Right lobe of liver (tissue), 4 donors: ENCODE measurements around the gene HBD.

Experiments used
- POLR2A ChIP-seq: fragments of 450-650 bp; IDR thresholded peaks from one replicate; pipeline ENCODE4 v1.6.1; 2017; ENCODE audit warnings: antibody characterized with exemption, mild to moderate bottlenecking
- TF ChIP-seq, protein P1 (sequence below), 4 donors: fragments of 200-600 bp in 3 of 4; fragments of 450-650 bp in 1 of 4; IDR thresholded peaks; one replicate each; pipeline versions ENCODE4 v1.5.1 to v1.8.0; 2016 to 2022; ENCODE audit warnings: antibody characterized with exemption in 4 of 4, mild to moderate bottlenecking in 2 of 4
- donor health status: DM: no; HTN: no; CAD: no.
- donor health status: DM: no; HTN: no; CAD: no.
- donor health status: DM: no; HTN: yes; CAD: no.

DNA sequence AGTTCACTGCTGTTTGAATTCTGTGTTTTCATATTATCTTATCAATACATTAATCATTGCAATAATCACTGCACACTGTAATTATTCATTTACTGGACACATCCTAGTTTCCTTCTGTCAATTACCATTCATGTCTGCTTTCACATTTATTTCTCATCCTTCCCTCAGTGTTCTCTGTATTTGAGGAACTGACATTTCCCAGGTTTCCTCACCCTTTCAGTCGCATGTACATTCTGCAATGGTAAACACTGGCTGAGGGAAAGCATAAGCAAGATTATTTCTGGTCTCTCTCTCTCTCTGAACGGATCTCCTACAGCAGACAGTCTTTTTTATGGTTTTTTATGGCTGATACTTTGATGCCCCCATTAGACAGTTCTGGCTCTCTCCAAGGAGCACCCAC lies 4.2 kb upstream of the HBD start:
- TF ChIP-seq, protein P1, sequence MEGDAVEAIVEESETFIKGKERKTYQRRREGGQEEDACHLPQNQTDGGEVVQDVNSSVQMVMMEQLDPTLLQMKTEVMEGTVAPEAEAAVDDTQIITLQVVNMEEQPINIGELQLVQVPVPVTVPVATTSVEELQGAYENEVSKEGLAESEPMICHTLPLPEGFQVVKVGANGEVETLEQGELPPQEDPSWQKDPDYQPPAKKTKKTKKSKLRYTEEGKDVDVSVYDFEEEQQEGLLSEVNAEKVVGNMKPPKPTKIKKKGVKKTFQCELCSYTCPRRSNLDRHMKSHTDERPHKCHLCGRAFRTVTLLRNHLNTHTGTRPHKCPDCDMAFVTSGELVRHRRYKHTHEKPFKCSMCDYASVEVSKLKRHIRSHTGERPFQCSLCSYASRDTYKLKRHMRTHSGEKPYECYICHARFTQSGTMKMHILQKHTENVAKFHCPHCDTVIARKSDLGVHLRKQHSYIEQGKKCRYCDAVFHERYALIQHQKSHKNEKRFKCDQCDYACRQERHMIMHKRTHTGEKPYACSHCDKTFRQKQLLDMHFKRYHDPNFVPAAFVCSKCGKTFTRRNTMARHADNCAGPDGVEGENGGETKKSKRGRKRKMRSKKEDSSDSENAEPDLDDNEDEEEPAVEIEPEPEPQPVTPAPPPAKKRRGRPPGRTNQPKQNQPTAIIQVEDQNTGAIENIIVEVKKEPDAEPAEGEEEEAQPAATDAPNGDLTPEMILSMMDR (IDR thresholded peaks at IDR 0.05): no peak
- TF ChIP-seq POLR2A: no peak
